HL-60 (cell line): ENCODE results near the gene HSDL1.

Experiments used
- DNase-seq, 2 experiments: peaks; one replicate each; pipeline ENCODE4 v3.0.0-alpha.2; 2010 to 2020; ENCODE audit warnings: low read depth in 1 of 2, low spot score in 1 of 2
- H3K27ac ChIP-seq: fragments of 250-450 bp; sonication (Bioruptor Pico); replicated peaks from 2 replicates; pipeline ENCODE4 v1.5.1; 2020; ENCODE audit warnings: mild to moderate bottlenecking, moderate library complexity
- H3K27me3 ChIP-seq: fragments of 250-450 bp; sonication (Bioruptor Pico); 2 replicates; pipeline ENCODE4 v1.5.1; 2021; ENCODE audit warnings: mild to moderate bottlenecking, moderate library complexity; ENCODE audit not compliant: insufficient read depth, poor library complexity, severe bottlenecking
- H3K4me3 ChIP-seq: replicated peaks from 2 replicates; pipeline ENCODE4 v1.5.1; 2011; ENCODE audit warnings: mild to moderate bottlenecking, control low read depth, low read length; ENCODE audit not compliant: insufficient read depth
- GABPA ChIP-seq: IDR thresholded peaks from 2 replicates; pipeline ENCODE4 v1.6.1; 2012; ENCODE audit warnings: low read depth
- POLR2AphosphoS5 ChIP-seq: IDR thresholded peaks from 2 replicates; pipeline ENCODE4 v1.6.1; 2012; ENCODE audit warnings: low read depth
- SPI1 ChIP-seq: IDR thresholded peaks from 2 replicates; pipeline ENCODE4 v1.6.1; 2012; ENCODE audit warnings: low read depth, mild to moderate bottlenecking, borderline replicate concordance
- TF ChIP-seq, protein P1 (sequence below): IDR thresholded peaks from one replicate; pipeline ENCODE4 v1.5.1; 2011; ENCODE audit warnings: low read length, control low read depth, inconsistent platforms; ENCODE audit not compliant: insufficient read depth
- TF ChIP-seq, protein P2 (sequence below): IDR thresholded peaks from 2 replicates; pipeline ENCODE4 v1.6.1; 2012; ENCODE audit warnings: low read depth; ENCODE audit not compliant: insufficient replicate concordance

The HSDL1 gene

DNA sequence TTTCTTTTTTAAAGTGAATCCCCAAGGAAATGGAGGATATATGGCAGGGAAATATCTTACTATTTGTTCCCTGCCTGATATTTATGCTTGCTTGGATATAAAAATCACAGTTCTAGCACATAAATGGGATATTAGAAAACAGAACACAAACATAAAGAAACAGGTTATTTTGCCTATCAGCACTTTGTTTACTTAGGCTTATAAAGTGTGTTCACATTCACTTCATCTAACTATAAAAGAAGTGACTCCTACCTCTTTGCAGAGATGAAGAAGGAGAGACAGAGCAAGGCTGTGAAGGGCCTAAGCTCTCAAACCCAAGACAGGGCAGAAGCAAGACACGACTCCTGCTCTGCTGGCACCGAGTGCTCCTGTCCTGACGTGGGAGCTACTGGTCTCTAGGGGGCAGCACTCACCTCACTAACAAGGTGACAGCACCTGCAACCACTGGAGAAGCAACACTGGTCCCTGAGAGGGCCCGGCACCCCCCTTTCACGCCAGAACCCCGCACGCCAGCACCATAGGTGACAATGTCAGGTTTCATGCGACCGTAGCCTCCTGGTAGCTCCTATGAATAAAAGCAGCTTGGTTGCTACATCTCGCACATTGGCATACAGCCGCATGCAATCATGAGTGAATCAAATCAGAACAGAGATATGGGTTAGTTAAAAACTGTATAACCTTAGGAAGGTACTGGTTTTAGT lies 60.3 kb downstream of the HSDL1 start:
- peak; percentile 45 to 83 for DNase-seq
- Histone ChIP-seq H3K4me3 (no peak overlapping the region), H3K27me3 (no peaks in the 10 kb centered on the region), H3K27ac (peak overlapping the region; percentile 54)
- TF ChIP-seq GABPA (no peak), SPI1 (no peak), POLR2AphosphoS5 (0 out of 2 replicates have a peak, but pooled peaks have one; percentile 31)
- TF ChIP-seq, protein P1, sequence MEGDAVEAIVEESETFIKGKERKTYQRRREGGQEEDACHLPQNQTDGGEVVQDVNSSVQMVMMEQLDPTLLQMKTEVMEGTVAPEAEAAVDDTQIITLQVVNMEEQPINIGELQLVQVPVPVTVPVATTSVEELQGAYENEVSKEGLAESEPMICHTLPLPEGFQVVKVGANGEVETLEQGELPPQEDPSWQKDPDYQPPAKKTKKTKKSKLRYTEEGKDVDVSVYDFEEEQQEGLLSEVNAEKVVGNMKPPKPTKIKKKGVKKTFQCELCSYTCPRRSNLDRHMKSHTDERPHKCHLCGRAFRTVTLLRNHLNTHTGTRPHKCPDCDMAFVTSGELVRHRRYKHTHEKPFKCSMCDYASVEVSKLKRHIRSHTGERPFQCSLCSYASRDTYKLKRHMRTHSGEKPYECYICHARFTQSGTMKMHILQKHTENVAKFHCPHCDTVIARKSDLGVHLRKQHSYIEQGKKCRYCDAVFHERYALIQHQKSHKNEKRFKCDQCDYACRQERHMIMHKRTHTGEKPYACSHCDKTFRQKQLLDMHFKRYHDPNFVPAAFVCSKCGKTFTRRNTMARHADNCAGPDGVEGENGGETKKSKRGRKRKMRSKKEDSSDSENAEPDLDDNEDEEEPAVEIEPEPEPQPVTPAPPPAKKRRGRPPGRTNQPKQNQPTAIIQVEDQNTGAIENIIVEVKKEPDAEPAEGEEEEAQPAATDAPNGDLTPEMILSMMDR: peak; percentile 71

DNA sequence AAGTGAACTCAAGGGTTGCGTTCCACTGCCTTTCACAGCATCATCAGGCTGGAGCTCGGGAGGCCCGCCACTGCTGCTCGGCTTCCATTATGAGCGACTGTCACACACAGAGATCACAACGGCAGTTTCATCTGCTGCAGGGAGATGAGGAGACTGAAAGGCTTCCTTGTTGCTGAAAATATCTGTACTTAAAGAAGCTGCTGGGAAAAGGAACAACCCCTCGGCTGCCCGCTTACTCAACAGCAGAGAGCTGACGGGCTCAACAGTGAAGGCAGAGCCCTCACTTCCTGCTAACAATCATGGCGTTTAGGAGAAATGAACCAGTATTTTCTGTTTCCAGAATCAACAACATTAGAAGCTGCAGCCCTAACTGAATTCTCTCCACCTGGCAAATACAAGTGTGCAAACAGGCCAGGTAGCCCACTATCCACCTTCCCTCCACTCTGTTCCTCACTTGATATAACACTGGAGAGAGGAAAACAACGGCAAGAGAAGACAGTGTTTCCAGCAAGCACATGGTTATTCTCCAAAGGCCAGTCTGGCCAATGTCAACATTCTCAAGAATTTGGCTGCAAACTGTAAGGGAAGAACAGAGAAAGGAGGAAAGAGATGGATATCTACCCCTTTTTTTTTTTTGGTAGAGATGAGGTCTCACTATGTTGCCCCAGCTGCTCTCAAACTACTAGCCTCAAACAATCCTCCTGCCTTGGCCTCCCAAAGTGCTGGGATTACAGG lies 62.0 kb downstream of the HSDL1 start:
- TF ChIP-seq, protein P2, sequence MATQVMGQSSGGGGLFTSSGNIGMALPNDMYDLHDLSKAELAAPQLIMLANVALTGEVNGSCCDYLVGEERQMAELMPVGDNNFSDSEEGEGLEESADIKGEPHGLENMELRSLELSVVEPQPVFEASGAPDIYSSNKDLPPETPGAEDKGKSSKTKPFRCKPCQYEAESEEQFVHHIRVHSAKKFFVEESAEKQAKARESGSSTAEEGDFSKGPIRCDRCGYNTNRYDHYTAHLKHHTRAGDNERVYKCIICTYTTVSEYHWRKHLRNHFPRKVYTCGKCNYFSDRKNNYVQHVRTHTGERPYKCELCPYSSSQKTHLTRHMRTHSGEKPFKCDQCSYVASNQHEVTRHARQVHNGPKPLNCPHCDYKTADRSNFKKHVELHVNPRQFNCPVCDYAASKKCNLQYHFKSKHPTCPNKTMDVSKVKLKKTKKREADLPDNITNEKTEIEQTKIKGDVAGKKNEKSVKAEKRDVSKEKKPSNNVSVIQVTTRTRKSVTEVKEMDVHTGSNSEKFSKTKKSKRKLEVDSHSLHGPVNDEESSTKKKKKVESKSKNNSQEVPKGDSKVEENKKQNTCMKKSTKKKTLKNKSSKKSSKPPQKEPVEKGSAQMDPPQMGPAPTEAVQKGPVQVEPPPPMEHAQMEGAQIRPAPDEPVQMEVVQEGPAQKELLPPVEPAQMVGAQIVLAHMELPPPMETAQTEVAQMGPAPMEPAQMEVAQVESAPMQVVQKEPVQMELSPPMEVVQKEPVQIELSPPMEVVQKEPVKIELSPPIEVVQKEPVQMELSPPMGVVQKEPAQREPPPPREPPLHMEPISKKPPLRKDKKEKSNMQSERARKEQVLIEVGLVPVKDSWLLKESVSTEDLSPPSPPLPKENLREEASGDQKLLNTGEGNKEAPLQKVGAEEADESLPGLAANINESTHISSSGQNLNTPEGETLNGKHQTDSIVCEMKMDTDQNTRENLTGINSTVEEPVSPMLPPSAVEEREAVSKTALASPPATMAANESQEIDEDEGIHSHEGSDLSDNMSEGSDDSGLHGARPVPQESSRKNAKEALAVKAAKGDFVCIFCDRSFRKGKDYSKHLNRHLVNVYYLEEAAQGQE: no peak
- TF ChIP-seq, protein P1: no peak
- TF ChIP-seq SPI1 (peak; percentile 44; the same call in 1 of the 2 replicates), GABPA (no peak), POLR2AphosphoS5 (no peak)
- no peaks in the 10 kb centered on the region for H3K27me3 ChIP-seq
- peak overlapping the region; percentile 84 for H3K27ac ChIP-seq
- H3K4me3 ChIP-seq: no peak overlapping the region
- DNase-seq: peak; percentile 42 to 83

DNA sequence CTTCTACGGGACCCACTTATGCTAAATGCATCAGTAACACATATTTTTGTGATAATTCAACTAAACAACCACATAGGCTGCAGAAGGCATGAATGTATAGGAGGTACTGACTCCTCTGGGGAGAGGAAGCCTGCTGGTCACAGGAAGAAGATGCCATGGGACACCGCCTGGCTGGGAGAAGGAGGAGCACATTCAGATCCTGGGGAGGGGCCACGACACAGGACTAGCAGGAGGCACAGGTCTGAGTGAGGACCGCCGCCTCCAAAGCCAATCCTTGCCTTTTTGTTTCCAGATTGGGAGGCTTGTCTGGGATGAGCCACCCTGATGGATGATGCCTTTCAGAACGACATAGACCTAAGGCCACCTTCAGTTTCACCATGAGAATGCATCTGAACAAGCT lies 62.9 kb downstream of the HSDL1 start:
- TF ChIP-seq GABPA: no peak
- TF ChIP-seq, protein P1: no peak
- TF ChIP-seq, protein P2: no peak
- H3K27ac ChIP-seq: peak overlapping the region; percentile 84
- DNase-seq: no peak
- H3K27me3 ChIP-seq: no peaks in the 10 kb centered on the region
- no peak overlapping the region for H3K4me3 ChIP-seq
